Measurements from ENCODE around the gene USP3. TPM values are rescaled to one million over a fixed set of nuclear protein-coding genes. Genes with fewer than 3 reads are reported as not detected.

Gene USP3
- total and polyA plus RNA-seq, 2 donors (not counting 1 experiment from before 2014, with no cell fraction given) = 21.3 to 55.5 TPM

DNA sequence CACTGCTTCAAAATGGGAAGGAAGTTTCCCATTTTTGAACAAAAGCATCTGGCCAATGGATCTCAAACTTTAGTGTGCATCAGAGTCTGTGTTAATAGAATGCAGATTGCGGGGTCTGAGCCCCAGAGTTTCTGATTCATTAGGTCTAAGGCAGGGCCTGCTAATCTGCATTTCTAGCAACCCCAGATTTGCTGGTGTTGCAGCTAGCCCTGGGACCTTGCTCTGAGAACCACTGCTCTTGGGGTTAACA, 30.7 kb upstream of the USP3 start:
- H4K20me1 ChIP-seq (ENCODE audit: control insufficient read depth, extremely low read depth, insufficient read depth, low read length) = no peaks in the 10 kb centered on the region
- no peaks in the 10 kb centered on the region for H3K27me3 ChIP-seq (ENCODE audit: control insufficient read depth, insufficient read depth, low read length)
- no peak overlapping the region for H3K4me3 ChIP-seq (replicated peaks in 1 of 4; ENCODE audit: control extremely low read depth in 1 of 4, insufficient read depth in 1 of 4, low read depth in 3 of 4, low read length in 4 of 4)
- H2AFZ ChIP-seq (ENCODE audit: low read length) = no peak overlapping the region
- peaks cover 27% of the 10 kb centered on the region for H3K4me1 ChIP-seq (ENCODE audit: control insufficient read depth, extremely low read depth, insufficient read depth, low read length)
- H3K36me3 ChIP-seq (ENCODE audit: control insufficient read depth, insufficient read depth, low read length) = no peaks in the 10 kb centered on the region
- H3K9me3 ChIP-seq (ENCODE audit: control insufficient read depth, insufficient read depth, low read depth, low read length) = no peaks in the 10 kb centered on the region
- H3K27ac ChIP-seq (ENCODE audit: insufficient read depth, low read length) = peak overlapping the region; percentile 24
- TF ChIP-seq EZH2 (IDR thresholded peaks at IDR 0.05; ENCODE audit: low read length, missing control alignments) = no peak
- no peak overlapping the region for H3K9ac ChIP-seq (ENCODE audit: insufficient read depth, low read length)
- H3K4me2 ChIP-seq (ENCODE audit: extremely low read depth, insufficient read depth, low read length) = no peak overlapping the region
- no peaks in the 10 kb centered on the region for H3K79me2 ChIP-seq (ENCODE audit: control insufficient read depth, insufficient read depth, low read length)
- DNase-seq (ENCODE audit: low read depth in 2 of 2) = no peak

GRCh38 chr15:63473999-63474809, 30.2 kb upstream of the USP3 start:
- Histone ChIP-seq H4K20me1 (ENCODE audit: control insufficient read depth, extremely low read depth, insufficient read depth, low read length) (no peaks in the 10 kb centered on the region), H3K4me1 (ENCODE audit: control insufficient read depth, extremely low read depth, insufficient read depth, low read length) (peaks cover 30% of the 10 kb centered on the region), H3K27ac (ENCODE audit: insufficient read depth, low read length) (peak overlapping the region; percentile 24), H3K4me3 (replicated peaks in 1 of 4; ENCODE audit: control extremely low read depth in 1 of 4, insufficient read depth in 1 of 4, low read depth in 3 of 4, low read length in 4 of 4) (no peak overlapping the region), H3K79me2 (ENCODE audit: control insufficient read depth, insufficient read depth, low read length) (no peaks in the 10 kb centered on the region), H3K4me2 (ENCODE audit: extremely low read depth, insufficient read depth, low read length) (no peak overlapping the region), H3K36me3 (ENCODE audit: control insufficient read depth, insufficient read depth, low read length) (no peaks in the 10 kb centered on the region), H3K9me3 (ENCODE audit: control insufficient read depth, insufficient read depth, low read depth, low read length) (no peaks in the 10 kb centered on the region), H2AFZ (ENCODE audit: low read length) (no peak overlapping the region), H3K9ac (ENCODE audit: insufficient read depth, low read length) (no peak overlapping the region), H3K27me3 (ENCODE audit: control insufficient read depth, insufficient read depth, low read length) (no peaks in the 10 kb centered on the region)
- DNase-seq (ENCODE audit: low read depth in 2 of 2) = peak; percentile 81
- TF ChIP-seq, protein P1, sequence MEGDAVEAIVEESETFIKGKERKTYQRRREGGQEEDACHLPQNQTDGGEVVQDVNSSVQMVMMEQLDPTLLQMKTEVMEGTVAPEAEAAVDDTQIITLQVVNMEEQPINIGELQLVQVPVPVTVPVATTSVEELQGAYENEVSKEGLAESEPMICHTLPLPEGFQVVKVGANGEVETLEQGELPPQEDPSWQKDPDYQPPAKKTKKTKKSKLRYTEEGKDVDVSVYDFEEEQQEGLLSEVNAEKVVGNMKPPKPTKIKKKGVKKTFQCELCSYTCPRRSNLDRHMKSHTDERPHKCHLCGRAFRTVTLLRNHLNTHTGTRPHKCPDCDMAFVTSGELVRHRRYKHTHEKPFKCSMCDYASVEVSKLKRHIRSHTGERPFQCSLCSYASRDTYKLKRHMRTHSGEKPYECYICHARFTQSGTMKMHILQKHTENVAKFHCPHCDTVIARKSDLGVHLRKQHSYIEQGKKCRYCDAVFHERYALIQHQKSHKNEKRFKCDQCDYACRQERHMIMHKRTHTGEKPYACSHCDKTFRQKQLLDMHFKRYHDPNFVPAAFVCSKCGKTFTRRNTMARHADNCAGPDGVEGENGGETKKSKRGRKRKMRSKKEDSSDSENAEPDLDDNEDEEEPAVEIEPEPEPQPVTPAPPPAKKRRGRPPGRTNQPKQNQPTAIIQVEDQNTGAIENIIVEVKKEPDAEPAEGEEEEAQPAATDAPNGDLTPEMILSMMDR (conservative IDR thresholded peaks at IDR 0.05 in 1 of 2, IDR thresholded peaks at IDR 0.05 in 1 of 2; ENCODE audit: low read depth in 1 of 2, low read length in 2 of 2) = peak; percentile 3 to 13
- TF ChIP-seq EZH2 (IDR thresholded peaks at IDR 0.05; ENCODE audit: low read length, missing control alignments) = no peak

GRCh38 chr15:63474810-63475316, 29.5 kb upstream of the USP3 start:
- DNase-seq (ENCODE audit: low read depth in 2 of 2) = no peak
- Histone ChIP-seq H3K27me3 (ENCODE audit: control insufficient read depth, insufficient read depth, low read length) (no peaks in the 10 kb centered on the region), H4K20me1 (ENCODE audit: control insufficient read depth, extremely low read depth, insufficient read depth, low read length) (no peaks in the 10 kb centered on the region), H2AFZ (ENCODE audit: low read length) (no peak overlapping the region), H3K36me3 (ENCODE audit: control insufficient read depth, insufficient read depth, low read length) (no peaks in the 10 kb centered on the region), H3K4me2 (ENCODE audit: extremely low read depth, insufficient read depth, low read length) (no peak overlapping the region), H3K79me2 (ENCODE audit: control insufficient read depth, insufficient read depth, low read length) (no peaks in the 10 kb centered on the region), H3K9me3 (ENCODE audit: control insufficient read depth, insufficient read depth, low read depth, low read length) (no peaks in the 10 kb centered on the region), H3K4me3 (replicated peaks in 1 of 4; ENCODE audit: control extremely low read depth in 1 of 4, insufficient read depth in 1 of 4, low read depth in 3 of 4, low read length in 4 of 4) (no peak overlapping the region), H3K4me1 (ENCODE audit: control insufficient read depth, extremely low read depth, insufficient read depth, low read length) (peaks cover 33% of the 10 kb centered on the region), H3K9ac (ENCODE audit: insufficient read depth, low read length) (no peak overlapping the region), H3K27ac (ENCODE audit: insufficient read depth, low read length) (peak overlapping the region; percentile 0)
- TF ChIP-seq, protein P1 (conservative IDR thresholded peaks at IDR 0.05 in 1 of 2, IDR thresholded peaks at IDR 0.05 in 1 of 2; ENCODE audit: low read depth in 1 of 2, low read length in 2 of 2) = no peak
- TF ChIP-seq EZH2 (IDR thresholded peaks at IDR 0.05; ENCODE audit: low read length, missing control alignments) = no peak
